BLaER1 (cell line): Measurements from ENCODE around the gene LRR1.
"Not testable (repeated sequence)": the region's sequence is repeated elsewhere in the genome, so short reads cannot be mapped to it uniquely, and the experiment has no call there.

ENCODE experiments used
- H3K27ac ChIP-seq: shearing (Covaris generic); formaldehyde crosslinking; 2 replicates; pipeline ENCODE4 v1.8.1; 2022
- H3K27me3 ChIP-seq: shearing (Covaris generic); formaldehyde crosslinking; 2 replicates; pipeline ENCODE4 v1.8.1; 2022
- H3K36me3 ChIP-seq: shearing (Covaris generic); formaldehyde crosslinking; 2 replicates; pipeline ENCODE4 v1.8.1; 2022
- H3K4me1 ChIP-seq: shearing (Covaris generic); formaldehyde crosslinking; 2 replicates; pipeline ENCODE4 v1.8.1; 2022
- H3K4me2 ChIP-seq: shearing (Covaris generic); formaldehyde crosslinking; 2 replicates; pipeline ENCODE4 v1.8.1; 2022
- H3K4me3 ChIP-seq: shearing (Covaris generic); formaldehyde crosslinking; 2 replicates; pipeline ENCODE4 v1.8.1; 2022
- H3K9ac ChIP-seq: shearing (Covaris generic); formaldehyde crosslinking; 2 replicates; pipeline ENCODE4 v1.8.1; 2022
- H3K9me3 ChIP-seq: shearing (Covaris generic); formaldehyde crosslinking; 2 replicates; pipeline ENCODE4 v1.8.1; 2022
- H4K20me1 ChIP-seq: shearing (Covaris generic); formaldehyde crosslinking; 2 replicates; pipeline ENCODE4 v1.8.1; 2022
- Cebpa-rat ChIP-seq: shearing (Covaris generic); IDR thresholded peaks from 2 replicates; pipeline ENCODE4 v1.8.1; 2022

LRR1 gene

DNA sequence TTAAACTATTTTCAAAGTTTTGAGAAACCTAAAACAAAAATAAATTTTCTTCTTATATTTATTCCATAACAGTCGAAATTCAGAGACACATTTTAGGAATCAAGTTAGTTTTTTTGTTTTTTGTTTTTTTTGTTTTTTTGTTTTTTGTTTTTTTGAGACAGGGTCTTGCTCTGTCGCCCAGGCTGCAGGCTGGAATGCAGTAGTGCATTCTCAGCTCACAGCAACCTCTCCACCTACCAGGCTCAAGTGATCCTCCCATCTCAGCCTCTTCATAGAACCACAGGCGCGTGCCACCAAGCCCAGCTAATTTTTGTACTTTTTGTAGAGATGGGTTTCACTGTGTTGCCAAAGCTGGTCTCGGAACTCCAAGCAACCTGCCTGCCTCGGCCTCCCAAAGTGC is 54.8 kb downstream of the LRR1 start:
- Histone ChIP-seq H3K36me3 (peaks cover 54% of the 10 kb centered on the region), H4K20me1 (peaks cover 5% of the 10 kb centered on the region; the same call in 1 of the 2 replicates), H3K9me3 (no peaks in the 10 kb centered on the region), H3K27ac (no peak overlapping the region), H3K4me1 (no peaks in the 10 kb centered on the region), H3K4me2 (no peak overlapping the region), H3K27me3 (no peaks in the 10 kb centered on the region), H3K9ac (no peak overlapping the region), H3K4me3 (no peak overlapping the region)
- no peak for TF ChIP-seq Cebpa-rat

DNA sequence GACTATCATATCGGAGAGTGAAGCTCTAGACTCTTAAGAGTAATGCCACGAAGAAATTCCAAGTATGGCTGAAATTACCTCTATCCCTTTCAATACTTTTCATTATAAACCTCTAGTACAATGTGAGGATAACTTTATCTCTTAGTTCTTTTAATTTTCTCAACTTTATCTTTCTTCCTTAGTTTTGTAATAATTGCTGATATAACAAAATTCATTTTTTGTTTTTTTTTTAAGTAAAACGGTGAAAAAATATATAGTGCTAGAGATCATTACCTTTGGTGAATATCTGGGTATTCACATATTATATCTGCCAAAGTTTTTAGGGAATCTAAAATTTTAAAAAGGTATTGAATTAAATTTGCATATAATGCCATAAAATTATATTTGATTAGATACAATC is 55.8 kb downstream of the LRR1 start:
- Histone ChIP-seq H3K4me1 (no peaks in the 10 kb centered on the region), H3K27ac (no peak overlapping the region), H3K4me3 (no peak overlapping the region), H3K9me3 (no peaks in the 10 kb centered on the region), H3K36me3 (peaks cover 47% of the 10 kb centered on the region), H4K20me1 (no peaks in the 10 kb centered on the region; the same call in 1 of the 2 replicates), H3K27me3 (no peaks in the 10 kb centered on the region), H3K4me2 (no peak overlapping the region), H3K9ac (no peak overlapping the region)
- TF ChIP-seq Cebpa-rat, result no peak

DNA sequence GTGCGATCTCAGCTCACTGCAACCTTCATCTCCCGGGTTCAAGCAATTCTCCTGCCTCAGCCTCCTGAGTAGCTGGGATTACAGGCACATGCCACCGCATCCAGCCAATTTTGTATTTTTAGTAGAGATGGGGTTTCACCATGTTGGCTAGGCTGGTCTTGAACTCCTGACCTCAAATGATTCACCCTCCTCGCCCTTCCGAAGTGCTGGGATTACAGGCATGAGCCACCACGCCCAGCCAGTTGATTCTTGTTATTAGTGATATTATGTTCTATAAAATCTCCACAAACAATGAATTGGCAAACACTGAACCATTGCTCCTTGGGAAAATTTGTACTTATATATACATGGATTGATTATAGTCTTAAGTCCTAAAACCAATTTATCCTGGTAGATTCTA is 58.8 kb downstream of the LRR1 start:
- not testable (repeated sequence) for H3K27ac ChIP-seq, H3K4me1 ChIP-seq, H4K20me1 ChIP-seq, H3K4me3 ChIP-seq, H3K27me3 ChIP-seq, H3K9ac ChIP-seq, H3K4me2 ChIP-seq, H3K9me3 ChIP-seq
- peaks cover 46% of the 10 kb centered on the region for H3K36me3 ChIP-seq

DNA sequence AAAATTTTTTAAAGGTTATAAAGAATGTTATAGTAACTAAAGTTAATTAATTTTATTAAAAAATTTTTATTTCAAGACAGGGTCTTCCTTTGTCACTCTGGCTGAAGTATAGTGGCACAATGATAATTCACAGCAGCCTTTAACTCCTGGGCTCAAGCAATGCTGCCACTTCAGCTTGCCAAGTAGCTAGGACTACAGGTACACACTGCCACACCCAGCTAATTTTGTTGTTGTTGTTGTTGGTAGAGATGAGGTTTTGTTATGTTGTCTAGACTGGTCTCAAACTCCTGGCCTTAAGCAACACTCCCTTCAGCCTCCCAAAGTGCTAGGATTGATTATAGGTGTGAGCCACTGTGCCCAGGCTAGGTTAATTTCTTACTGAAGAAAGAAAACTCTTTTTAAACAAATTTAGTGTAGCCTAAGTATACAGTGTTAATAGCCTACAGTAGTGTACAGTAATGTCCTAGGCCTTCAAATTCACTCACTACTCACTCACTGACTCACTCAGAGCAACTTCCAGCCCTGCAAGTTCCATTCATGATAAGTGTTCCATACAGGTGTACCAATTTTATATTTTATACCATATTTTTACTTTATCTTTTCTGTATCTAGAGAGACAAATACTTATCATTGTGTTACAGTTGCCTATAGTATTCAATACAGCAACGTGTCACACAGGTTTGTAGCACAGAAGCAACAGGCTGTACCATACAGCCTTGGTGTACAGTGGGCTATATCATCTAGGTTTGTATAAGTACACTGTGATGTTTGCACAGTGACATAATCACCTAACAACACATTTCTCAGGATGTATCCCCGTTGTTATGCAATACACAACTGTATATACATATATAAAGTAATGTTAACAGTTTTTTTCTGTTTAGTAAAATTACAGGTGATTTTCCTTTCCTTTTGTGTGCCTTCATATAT is 61.1 kb downstream of the LRR1 start:
- no peaks in the 10 kb centered on the region for H3K4me1 ChIP-seq
- H3K4me3 ChIP-seq, result no peak overlapping the region
- no peaks in the 10 kb centered on the region for H3K27me3 ChIP-seq
- H3K4me2 ChIP-seq, result no peak overlapping the region
- no peak overlapping the region for H3K27ac ChIP-seq
- no peak overlapping the region for H3K9ac ChIP-seq
- H4K20me1 ChIP-seq, result no peaks in the 10 kb centered on the region
- no peaks in the 10 kb centered on the region for H3K9me3 ChIP-seq
- TF ChIP-seq Cebpa-rat, result no peak
- H3K36me3 ChIP-seq, result peaks cover 43% of the 10 kb centered on the region
